IMR-90 (cell line): ENCODE measurements around the gene IL11. TPM values are rescaled to one million over a fixed set of nuclear protein-coding genes. Genes with fewer than 3 reads are reported as not detected.

ENCODE experiments used
- ATAC-seq: fragments of 200-7000 bp; cut with Tn5 transposase; 2 replicates; pipeline ENCODE4 v1.9.1; 2020; ENCODE audit warnings: low read depth, mild to moderate bottlenecking, moderate library complexity
- BruUV-seq: library from RNA; stranded (reverse); fragments of 400-500 nt; replicated peaks from 2 replicates; lab custom pipeline; 2021; lab: Mats Ljungman, UMichigan
- CTCF ChIA-PET: fragments of 300-600 bp; formaldehyde crosslinking; extraction: SDS; loops from one replicate; lab custom pipeline; 2021; ENCODE audit warnings: antibody characterized with exemption; lab: Yijun Ruan, JAX
- POLR2A ChIA-PET: fragments of 300-600 bp; sonication (Branson Sonifier 250); formaldehyde crosslinking; loops from one replicate; lab custom pipeline; 2022; ENCODE audit warnings: antibody characterized with exemption; ENCODE audit not compliant: unreplicated experiment; lab: Charles Lee
- DNase-seq: peaks from one replicate; pipeline ENCODE4 v3.0.0; 2013
- H2AFZ ChIP-seq: replicated peaks from 2 replicates; pipeline ENCODE3; 2013; ENCODE audit warnings: low read length, mild to moderate bottlenecking; ENCODE audit not compliant: poor library complexity
- H2AK5ac ChIP-seq: 2 replicates; pipeline ENCODE4 v1.6.1; 2013; ENCODE audit warnings: low read depth, low read length, inconsistent platforms
- H2AK9ac ChIP-seq: replicated peaks from 2 replicates; pipeline ENCODE3; 2013; ENCODE audit warnings: mild to moderate bottlenecking, low read depth, low read length, moderate library complexity; ENCODE audit not compliant: poor library complexity
- H2BK120ac ChIP-seq: 2 replicates; pipeline ENCODE4 v1.6.1; 2013; ENCODE audit warnings: low read depth, low read length, inconsistent platforms
- H2BK15ac ChIP-seq: 3 replicates; pipeline ENCODE4 v1.6.1; 2013; ENCODE audit warnings: low read depth, low read length, inconsistent platforms
- H2BK20ac ChIP-seq: 2 replicates; pipeline ENCODE4 v1.6.1; 2013; ENCODE audit warnings: low read depth, mild to moderate bottlenecking, inconsistent platforms, low read length, moderate library complexity
- H2BK5ac ChIP-seq: 2 replicates; pipeline ENCODE4 v1.6.1; 2013; ENCODE audit warnings: mild to moderate bottlenecking, low read depth, low read length, inconsistent platforms; ENCODE audit not compliant: poor library complexity, severe bottlenecking
- H3K14ac ChIP-seq: replicated peaks from 2 replicates; pipeline ENCODE4 v1.6.1; 2013; ENCODE audit warnings: low read depth, low read length, inconsistent platforms
- H3K18ac ChIP-seq: 2 replicates; pipeline ENCODE4 v1.6.1; 2013; ENCODE audit warnings: low read depth, low read length, control low read depth
- H3K23ac ChIP-seq: 2 replicates; pipeline ENCODE4 v1.6.1; 2013; ENCODE audit warnings: low read depth, low read length, inconsistent platforms
- H3K27ac ChIP-seq: 2 replicates; pipeline ENCODE4 v1.5.1; 2013; ENCODE audit warnings: mild to moderate bottlenecking, control low read depth, low read length; ENCODE audit not compliant: insufficient read depth
- H3K27me3 ChIP-seq: 2 replicates; pipeline ENCODE4 v1.6.1; 2013; ENCODE audit warnings: low read length; ENCODE audit not compliant: control insufficient read depth, insufficient read depth
- H3K36me3 ChIP-seq: 2 replicates; pipeline ENCODE4 v1.6.1; 2013; ENCODE audit warnings: low read length, mixed read lengths; ENCODE audit not compliant: control insufficient read depth, insufficient read depth
- H3K4ac ChIP-seq: 2 replicates; pipeline ENCODE4 v1.6.1; 2013; ENCODE audit warnings: low read depth, low read length, inconsistent platforms
- H3K4me1 ChIP-seq: 2 replicates; pipeline ENCODE4 v1.6.1; 2013; ENCODE audit warnings: low read length, mixed read lengths; ENCODE audit not compliant: control insufficient read depth, insufficient read depth
- H3K4me2 ChIP-seq: 2 replicates; pipeline ENCODE4 v1.6.1; 2013; ENCODE audit warnings: low read depth, mild to moderate bottlenecking, control low read depth, low read length, moderate library complexity
- H3K4me3 ChIP-seq: 2 replicates; pipeline ENCODE4 v1.5.1; 2013; ENCODE audit warnings: low read depth, mild to moderate bottlenecking, control low read depth, low read length, moderate library complexity; ENCODE audit not compliant: insufficient read depth
- H3K56ac ChIP-seq: 2 replicates; pipeline ENCODE4 v1.6.1; 2013; ENCODE audit warnings: low read length, inconsistent platforms; ENCODE audit not compliant: insufficient read depth; ENCODE audit errors: extremely low read depth
- H3K79me1 ChIP-seq, 2 experiments: 2 replicates each; pipeline ENCODE4 v1.6.1; 2013; ENCODE audit warnings: low read length in 2 of 2, inconsistent platforms in 1 of 2, low read depth in 1 of 2
- H3K9ac ChIP-seq: 2 replicates; pipeline ENCODE4 v1.6.1; 2013; ENCODE audit warnings: low read depth, low read length, control low read depth
- H3K9me1 ChIP-seq: 2 replicates; pipeline ENCODE4 v1.6.1; 2013; ENCODE audit warnings: low read length, inconsistent platforms; ENCODE audit not compliant: insufficient read depth
- H3K9me3 ChIP-seq: 2 replicates; pipeline ENCODE4 v1.6.1; 2013; ENCODE audit warnings: low read length; ENCODE audit not compliant: control insufficient read depth, insufficient read depth
- H4K20me1 ChIP-seq: 2 replicates; pipeline ENCODE4 v1.6.1; 2013; ENCODE audit warnings: low read length, inconsistent platforms; ENCODE audit not compliant: insufficient read depth
- H4K5ac ChIP-seq: 2 replicates; pipeline ENCODE4 v1.6.1; 2013; ENCODE audit warnings: mild to moderate bottlenecking, low read depth, low read length, control low read depth
- H4K8ac ChIP-seq, 2 experiments: 2 replicates each; pipeline ENCODE4 v1.6.1; 2013; ENCODE audit warnings: low read depth in 2 of 2, low read length in 2 of 2, control low read depth in 1 of 2, inconsistent platforms in 1 of 2
- H4K91ac ChIP-seq: 2 replicates; pipeline ENCODE4 v1.6.1; 2013; ENCODE audit warnings: low read depth, low read length, inconsistent platforms; ENCODE audit not compliant: insufficient read depth
- BHLHE40 ChIP-seq: fragments of 150-350 bp; IDR thresholded peaks from 2 replicates; pipeline ENCODE4 v1.6.1; 2016; ENCODE audit warnings: mild to moderate bottlenecking, low read depth, low read length
- CEBPB ChIP-seq: IDR thresholded peaks from 2 replicates; pipeline ENCODE4 v1.6.1; 2012; ENCODE audit warnings: low read depth, low read length, improper control_type of control experiment
- CHD1 ChIP-seq: IDR thresholded peaks from 2 replicates; pipeline ENCODE4 v1.6.1; 2012; ENCODE audit warnings: low read depth, low read length, improper control_type of control experiment
- ELK1 ChIP-seq: fragments of 150-350 bp; IDR thresholded peaks from 2 replicates; pipeline ENCODE4 v1.6.1; 2016; ENCODE audit warnings: low read depth, mild to moderate bottlenecking, low read length, moderate library complexity, borderline replicate concordance
- FOS ChIP-seq: fragments of 150-350 bp; IDR thresholded peaks from 2 replicates; pipeline ENCODE4 v1.6.1; 2016; ENCODE audit warnings: low read depth, low read length
- MAZ ChIP-seq: IDR thresholded peaks from 2 replicates; pipeline ENCODE4 v1.6.1; 2012; ENCODE audit warnings: low read depth, mild to moderate bottlenecking, low read length, improper control_type of control experiment, moderate library complexity, borderline replicate concordance
- MXI1 ChIP-seq: IDR thresholded peaks from 2 replicates; pipeline ENCODE4 v1.6.1; 2012; ENCODE audit warnings: low read depth, mild to moderate bottlenecking, low read length, moderate library complexity, borderline replicate concordance
- NFE2L2 ChIP-seq: fragments of 150-350 bp; IDR thresholded peaks from 2 replicates; pipeline ENCODE4 v1.6.1; 2016; ENCODE audit warnings: low read depth, mild to moderate bottlenecking, low read length
- POLR2A ChIP-seq: IDR thresholded peaks from 2 replicates; pipeline ENCODE4 v1.6.1; 2012; ENCODE audit warnings: mild to moderate bottlenecking, low read depth, low read length
- RCOR1 ChIP-seq: IDR thresholded peaks from 2 replicates; pipeline ENCODE4 v1.6.1; 2012; ENCODE audit warnings: mild to moderate bottlenecking, low read length, improper control_type of control experiment; ENCODE audit not compliant: insufficient replicate concordance
- RFX5 ChIP-seq: IDR thresholded peaks from 2 replicates; pipeline ENCODE4 v1.8.0; 2012; ENCODE audit warnings: low read depth, mild to moderate bottlenecking, low read length, moderate library complexity
- USF2 ChIP-seq: fragments of 150-350 bp; IDR thresholded peaks from 2 replicates; pipeline ENCODE4 v1.6.1; 2017; ENCODE audit warnings: mild to moderate bottlenecking, antibody characterized with exemption, low read length, low read depth
- WGBS, 2 experiments: methylation state at CpG; one replicate each; pipeline versions ENCODE4 v1.1.5 to v1.1.7; 2013; ENCODE audit warnings: missing lambda C conversion rate in 2 of 2; ENCODE audit not compliant: insufficient read length in 1 of 2; ENCODE audit errors: extremely low coverage in 2 of 2; 5-methylcytosine and 5-hydroxymethylcytosine counted together
- dilution Hi-C: fragments of 300-500 bp; cut with HindIII; formaldehyde crosslinking; loops from one replicate; pipeline ENCODE4 v1.14.3; 2018; ENCODE audit warnings: low sequenced_read_pairs; ENCODE audit not compliant: unreplicated experiment
- in situ Hi-C: fragments of 300-500 bp; cut with MboI; formaldehyde crosslinking; loops from 3 replicates; pipeline ENCODE4 v1.14.3; 2019; ENCODE audit warnings: low sequenced_read_pairs, inconsistent platforms, mixed read lengths
- intact Hi-C: fragments of 100-400 bp; cut with micrococcal nuclease; formaldehyde crosslinking; loops from 2 replicates; pipeline ENCODE4 v1.10.0; 2022
- polyA plus RNA-seq, 3 experiments: library from polyadenylated mRNA; depleted of rRNA; stranded (reverse); fragments of >200 nt; gene quantifications; 2 replicates each; pipeline ENCODE4 v1.2.3, GENCODE V29; 2012; ENCODE audit warnings: low replicate concordance in 1 of 3
- total RNA-seq: library from RNA; depleted of rRNA; stranded (reverse); fragments of >200 nt; gene quantifications from 2 replicates; pipeline ENCODE4 v1.2.3, GENCODE V29; 2012

The IL11 gene
- total and polyA plus RNA-seq, 2 of the 4 experiments (the other 2 are of a cell fraction), result 14.3 to 33.6 TPM

- dilution Hi-C loops (no loop called here), in situ Hi-C loops (loop anchor here (5.0 kb wide), 1 partner anchor 282 kb away; no protein-coding TSS in a partner anchor), intact Hi-C loops (loop anchor here (2.0 kb wide), 1 partner anchor 160 kb away; the partner anchor contains the start of gene PPP6R1)
- Histone ChIP-seq H3K23ac (no peak overlapping the region), H3K4me3 (no peak overlapping the region), H3K27me3 (peaks cover 11% of the 10 kb centered on the region), H4K5ac (no peak overlapping the region), H2BK5ac (no peak overlapping the region), H2BK20ac (no peak overlapping the region), H3K27ac (no peak overlapping the region), H4K20me1 (no peaks in the 10 kb centered on the region; the same call in 1 of the 2 replicates), H3K18ac (no peak overlapping the region), H3K56ac (no peak overlapping the region), H2BK15ac (no peak overlapping the region), H3K9ac (no peak overlapping the region), H2AFZ (peak overlapping the region; percentile 41), H3K9me3 (no peaks in the 10 kb centered on the region), H3K36me3 (no peaks in the 10 kb centered on the region), H4K8ac (no peak overlapping the region), H3K14ac (no peak overlapping the region), H4K91ac (no peak overlapping the region), H3K79me1 (no peaks in the 10 kb centered on the region), H2AK9ac (no peak overlapping the region), H3K4me2 (no peak overlapping the region), H2AK5ac (no peak overlapping the region), H3K9me1 (0 out of 2 replicates have a peak, but pooled peaks cover 4% of the 10 kb centered on the region), H3K4me1 (no peaks in the 10 kb centered on the region), H3K4ac (no peak overlapping the region), H2BK120ac (no peak overlapping the region)
- BruUV-seq, result no TSS peak
- ChIA-PET CTCF (interaction anchor here (0.8 to 1.4 kb wide), 3 partner anchors 85 to 278 kb away, joined by 3 to 4 read pairs (median 3); no protein-coding TSS in a partner anchor), POLR2A (no interaction called here)
- no peak for TF ChIP-seq POLR2A
- no peak for TF ChIP-seq MAZ
- no peak for TF ChIP-seq CHD1
- TF ChIP-seq NFE2L2, result no peak
- no peak for TF ChIP-seq ELK1
- TF ChIP-seq USF2, result no peak
- no peak for TF ChIP-seq RFX5
- TF ChIP-seq BHLHE40, result no peak
- TF ChIP-seq CEBPB, result no peak
- no peak for TF ChIP-seq FOS
- no peak for TF ChIP-seq RCOR1
- no peak for TF ChIP-seq MXI1
- WGBS, 2 experiments, result 100% methylated on average over 1 of the region's 5 CpGs; no CpG with 5 or more reads in 1 of the 2 experiments
- ATAC-seq (no peak), DNase-seq (no peak)
Observed at GRCh38 chr19:55419103-55419502, 48.8 kb upstream of the IL11 start.
